HG02763 (cell line): ENCODE results near the gene PIK3R5.
A peak's percentile ranks its signal among the peaks of the same experiment; 100 is the strongest.
"Not testable (repeated sequence)": the region's sequence is repeated elsewhere in the genome, so short reads cannot be mapped to it uniquely, and the experiment has no call there.

Experiments used
- ATAC-seq: cut with Tn5 transposase; IDR thresholded peaks from one replicate; pipeline ENCODE4 v1.9.1; 2021; ENCODE audit warnings: mild to moderate bottlenecking, moderate library complexity; ENCODE audit not compliant: unreplicated experiment

Gene PIK3R5

DNA sequence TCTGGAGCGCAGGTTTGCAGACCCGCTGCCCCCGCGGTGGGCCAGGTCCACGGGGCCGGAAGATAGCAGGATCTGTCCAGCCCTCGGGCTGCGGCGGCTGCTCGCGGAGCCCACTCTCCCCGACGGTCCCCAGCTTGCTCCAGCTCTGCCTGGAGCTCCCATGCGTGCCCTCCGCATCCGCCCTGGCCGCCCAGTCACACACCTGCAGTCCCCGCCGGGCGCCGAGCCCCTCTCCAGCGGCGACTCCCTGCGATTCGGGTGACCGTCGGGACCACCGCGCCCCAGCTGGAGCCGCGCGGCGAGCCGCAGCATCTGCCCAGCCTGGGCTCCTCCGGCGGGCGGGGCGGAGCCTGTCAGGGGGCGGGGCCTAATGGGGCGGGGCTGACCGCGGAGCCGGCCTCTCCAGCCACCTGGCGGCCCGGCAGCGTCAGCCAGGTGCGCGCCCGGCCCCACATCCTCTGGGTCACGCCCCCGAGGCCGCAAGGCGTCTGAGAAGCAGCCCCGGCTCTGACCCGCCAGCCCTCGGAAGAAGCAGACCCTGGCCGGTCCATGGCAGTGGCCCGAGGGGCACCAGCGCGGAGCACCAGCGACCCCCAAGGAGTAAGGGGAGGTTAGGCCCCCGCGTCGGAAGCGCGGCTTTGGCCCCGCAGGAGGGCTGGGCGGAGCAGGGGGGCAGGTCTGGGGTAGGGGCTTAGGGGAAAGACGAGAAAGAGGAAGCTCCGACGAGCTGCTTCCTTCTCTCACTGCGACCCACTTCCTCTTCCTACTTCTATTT lies at the start of gene PIK3R5:
TSS of gene PIK3R5 (minus strand) at position 314 of the 775 bp plus-strand sequence. CDS start 54,213 bp downstream, outside the sequence.
- peak; percentile 75 for ATAC-seq

DNA sequence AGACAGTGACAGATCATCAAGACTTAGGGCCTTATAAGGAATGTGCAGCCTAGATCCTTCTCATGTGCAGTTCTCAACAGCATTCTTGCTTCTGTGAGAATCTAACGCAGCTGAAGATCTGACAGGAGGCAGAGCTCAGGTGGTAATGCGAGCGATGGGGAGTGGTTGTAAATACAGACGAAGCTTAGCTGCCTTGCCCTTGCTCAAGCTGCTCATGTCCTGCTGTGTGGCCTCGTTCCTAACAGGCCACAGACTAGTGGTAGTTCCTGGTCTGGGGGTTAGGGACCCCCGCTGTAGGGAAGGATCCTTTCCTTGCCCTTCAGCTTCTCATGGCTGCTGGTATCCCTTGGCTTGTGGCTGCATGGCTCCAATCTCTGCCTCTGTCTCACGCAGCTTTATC lies 45.5 kb upstream of the PIK3R5 start:
- ATAC-seq = no peak

GRCh38 chr17:9009737-9010136 lies 44.2 kb upstream of the PIK3R5 start:
- no peak for ATAC-seq

DNA sequence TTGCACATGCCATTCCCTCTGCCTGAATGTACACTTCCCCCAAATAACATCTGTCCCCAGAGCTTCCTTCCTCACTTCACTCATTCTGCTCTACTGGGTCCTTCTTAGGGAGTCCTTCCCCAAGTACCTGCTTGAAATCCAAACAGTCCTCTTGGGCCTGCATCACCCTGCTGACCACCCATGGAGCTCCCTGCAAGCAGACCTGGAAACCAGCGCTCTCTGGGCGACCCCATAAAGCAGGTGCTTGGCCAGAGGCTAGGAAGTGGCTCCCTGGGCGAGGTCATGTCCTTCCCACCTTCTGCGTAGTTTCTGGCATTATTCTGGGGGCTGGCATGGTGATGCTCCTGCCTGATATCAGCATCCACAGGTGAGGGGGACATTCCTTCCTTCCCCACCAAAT lies 43.6 kb upstream of the PIK3R5 start:
- ATAC-seq = no peak

DNA sequence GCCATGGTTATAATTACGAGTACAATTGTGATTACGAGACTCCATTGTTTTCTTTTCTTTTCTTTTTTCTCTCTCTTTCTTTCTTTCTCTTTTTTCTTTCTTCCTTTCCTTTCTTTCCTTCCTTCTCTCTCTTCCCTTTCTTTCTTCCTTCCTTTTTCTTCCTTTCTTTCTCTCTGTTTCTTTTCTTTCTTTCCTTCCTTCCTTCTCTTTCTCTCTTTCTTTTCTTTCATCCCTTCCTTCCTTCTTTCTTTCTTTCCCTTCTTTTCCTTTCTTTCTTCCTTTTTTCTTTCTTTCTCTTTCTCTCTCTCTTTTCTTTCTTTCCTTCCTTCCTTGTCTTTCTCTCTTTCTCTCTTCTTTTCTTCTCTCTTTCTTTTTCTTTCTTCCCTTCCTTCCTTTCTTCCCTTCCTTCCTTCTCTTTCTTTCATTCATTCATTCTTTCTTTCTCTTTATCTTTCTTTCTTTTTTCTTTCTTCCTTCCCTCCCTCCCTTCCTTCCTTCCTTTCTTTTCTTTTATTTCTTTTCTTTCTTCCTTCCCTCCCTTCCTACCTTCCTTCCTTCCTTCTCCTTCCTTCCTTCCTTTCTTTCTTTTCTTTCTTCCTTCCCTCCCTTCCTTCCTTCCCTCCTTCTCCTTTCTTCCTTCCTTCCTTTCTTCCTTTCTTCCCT lies 41.7 kb upstream of the PIK3R5 start:
- no peak for ATAC-seq

- ATAC-seq = no peak
Measured at GRCh38 chr17:9006175-9006767, 40.8 kb upstream of the PIK3R5 start.

- ATAC-seq = no peak
Measured at GRCh38 chr17:9004961-9005285, 39.4 kb upstream of the PIK3R5 start.

DNA sequence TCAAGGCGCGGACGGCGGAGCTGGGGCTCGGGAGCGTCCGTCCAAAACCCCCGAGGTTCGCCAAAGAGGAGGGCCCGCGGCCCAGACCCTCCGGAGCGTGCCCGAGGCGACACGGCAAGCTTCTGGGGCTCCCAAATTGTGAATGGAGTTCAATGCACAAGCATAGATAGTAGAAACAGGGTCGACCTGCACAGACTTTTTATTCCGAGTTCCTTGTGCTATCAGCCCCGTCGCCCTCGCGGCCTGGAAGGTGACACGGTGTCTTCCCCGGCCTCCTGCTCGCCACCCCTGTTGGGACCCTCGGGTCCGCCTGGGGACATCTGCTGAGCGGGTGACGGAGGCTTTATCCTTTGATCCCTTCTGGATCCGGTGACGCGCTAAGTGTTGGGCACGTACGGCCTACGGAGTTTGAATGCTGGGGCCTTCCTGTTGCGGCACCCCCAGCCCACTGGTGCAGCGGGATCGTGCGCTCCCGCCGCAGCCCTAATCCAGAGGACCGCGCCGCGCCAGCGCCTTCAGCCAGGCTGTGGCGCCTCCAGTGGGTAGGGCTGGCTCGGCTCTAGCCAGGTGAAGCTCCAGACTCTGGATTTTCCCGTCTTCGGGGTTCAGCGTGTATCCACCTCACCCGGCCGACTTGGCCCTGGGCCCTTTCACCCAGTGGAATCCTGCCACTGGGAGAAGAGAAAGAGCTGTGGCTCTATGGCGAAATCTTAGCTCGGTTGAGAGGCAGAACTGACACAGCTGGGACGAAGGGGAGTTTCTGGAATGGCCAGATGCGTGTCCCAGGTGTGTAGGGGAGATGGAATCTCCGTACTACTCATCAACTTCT lies 38.8 kb upstream of the PIK3R5 start:
- no peak for ATAC-seq

- no peak for ATAC-seq
Measured at GRCh38 chr17:9003355-9004131, 38.0 kb upstream of the PIK3R5 start.

GRCh38 chr17:9002606-9003354 lies 37.3 kb upstream of the PIK3R5 start:
- no peak for ATAC-seq

GRCh38 chr17:9002227-9002605 lies 36.7 kb upstream of the PIK3R5 start:
- no peak for ATAC-seq

DNA sequence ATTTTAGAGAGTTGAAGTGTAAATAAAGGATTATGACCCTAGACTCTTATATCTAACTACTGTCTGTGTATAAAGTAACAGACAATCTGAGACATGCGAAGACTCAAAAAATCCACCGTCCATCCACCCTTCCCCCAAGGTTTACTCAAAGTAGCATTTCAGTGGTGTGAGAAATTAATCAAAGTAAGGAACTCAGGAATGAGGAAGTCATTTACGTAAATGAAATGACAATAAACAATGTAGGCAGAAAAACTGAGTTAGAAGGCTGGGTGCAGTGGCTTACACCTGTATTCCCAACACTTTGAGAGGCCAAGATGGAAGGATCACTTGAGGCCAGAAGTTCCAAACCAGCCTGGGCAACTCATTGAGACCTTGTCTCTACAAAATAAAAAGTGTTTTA lies 36.1 kb upstream of the PIK3R5 start:
- no peak for ATAC-seq

DNA sequence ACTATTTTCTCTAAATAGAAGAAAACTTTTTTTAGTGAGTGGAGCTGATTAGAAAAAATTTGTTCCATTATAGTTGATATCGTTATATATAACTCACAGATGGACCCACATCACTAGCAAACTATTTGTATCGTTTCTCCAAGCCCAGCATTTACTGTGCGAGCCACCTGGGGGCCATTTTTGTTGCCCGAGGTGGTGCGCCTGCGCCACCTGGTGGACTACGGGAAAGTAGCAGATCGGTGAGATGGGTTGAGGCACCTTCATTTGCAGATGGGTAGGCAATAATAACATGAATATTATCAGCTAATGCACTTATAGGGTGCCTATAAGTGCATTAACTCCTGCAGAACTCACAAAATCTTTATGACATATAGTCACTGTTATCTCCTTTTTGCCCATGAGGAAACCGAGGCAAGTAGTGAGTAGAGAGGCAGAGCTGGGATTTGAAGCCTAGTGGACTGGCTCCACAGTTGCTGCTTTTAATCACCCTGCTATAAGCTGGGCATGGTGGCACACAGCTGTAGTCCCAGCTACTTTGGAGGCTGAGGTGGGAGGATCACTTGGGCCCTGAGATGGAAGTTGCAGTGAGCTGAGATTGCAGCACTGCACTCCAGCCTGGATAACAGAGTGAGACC lies 32.6 kb upstream of the PIK3R5 start:
- no peak for ATAC-seq

GRCh38 chr17:8995711-8996110 lies 30.2 kb upstream of the PIK3R5 start:
- no peak for ATAC-seq

- no peak for ATAC-seq
Measured at GRCh38 chr17:8994319-8994718, 28.8 kb upstream of the PIK3R5 start.

DNA sequence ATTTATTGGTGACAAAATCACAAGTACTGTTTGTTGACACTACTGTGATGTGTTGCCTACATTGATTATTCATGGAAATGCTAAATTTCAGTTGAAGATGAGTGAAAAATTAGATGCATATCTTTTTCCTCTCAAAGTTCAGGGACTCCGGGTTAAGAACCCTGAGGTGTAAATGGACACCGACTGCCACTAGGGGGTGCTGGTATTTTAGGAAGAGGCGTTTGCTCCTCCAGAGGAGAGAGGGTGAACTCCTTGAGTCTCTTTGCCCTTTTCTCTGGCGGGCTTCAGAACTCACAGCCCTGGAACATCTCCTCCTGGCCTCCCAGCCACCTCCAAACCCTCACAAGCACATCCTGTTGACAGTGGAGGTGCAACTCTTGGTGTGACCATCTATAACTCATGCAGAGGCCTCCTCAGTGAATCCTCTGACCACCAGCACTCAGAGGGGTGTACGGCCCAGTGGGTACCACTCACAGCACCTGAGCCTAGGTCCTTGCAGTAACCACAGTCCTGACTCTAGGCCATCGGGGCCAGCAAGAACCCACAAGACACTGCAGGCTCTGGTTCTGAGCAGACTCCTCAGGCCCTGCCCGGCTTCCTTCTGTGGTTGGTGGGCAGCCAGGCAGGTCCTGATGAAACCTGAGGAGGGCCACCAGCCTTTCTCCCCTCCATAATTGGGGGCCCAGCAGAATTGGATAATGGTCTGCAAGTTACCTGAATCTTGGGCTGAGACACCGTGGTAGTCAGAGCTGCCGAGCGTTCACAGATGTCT lies 26.2 kb upstream of the PIK3R5 start:
- ATAC-seq = no peak

DNA sequence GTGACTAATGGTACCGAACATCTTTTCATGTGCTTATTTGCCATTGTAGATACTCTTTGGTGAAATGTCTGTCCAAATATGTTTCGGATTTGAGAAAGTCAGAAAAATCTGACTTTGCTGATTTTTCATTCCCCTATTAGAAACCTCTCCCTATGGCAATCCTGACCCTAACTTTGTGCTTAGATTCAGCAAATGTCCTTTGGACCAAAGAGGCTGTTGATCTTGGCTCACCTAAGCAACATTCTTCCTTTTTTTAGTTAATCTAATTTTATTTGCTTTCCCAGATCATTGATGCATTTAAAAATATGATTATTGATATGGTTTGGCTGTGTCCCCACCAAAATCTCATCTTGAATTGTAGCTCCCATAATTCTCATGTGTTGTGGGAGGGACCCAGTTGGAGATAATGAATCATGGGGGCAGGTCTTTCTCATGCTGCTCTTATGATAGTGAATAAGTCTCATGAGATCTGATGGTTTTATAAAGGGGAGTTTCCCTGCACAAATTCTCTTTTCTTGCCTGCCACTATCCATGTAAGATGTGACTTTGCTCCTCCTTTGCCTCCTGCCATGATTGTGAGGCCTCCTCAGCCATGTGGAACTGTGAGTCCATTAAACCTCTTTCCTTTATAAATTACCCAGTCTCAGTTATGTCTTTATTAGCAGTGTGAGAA lies 22.9 kb upstream of the PIK3R5 start:
- not testable (repeated sequence) for ATAC-seq

GRCh38 chr17:8986295-8986694 lies 20.8 kb upstream of the PIK3R5 start:
- ATAC-seq = no peak
